HEK293 (cell line): ENCODE data around the gene NCAPG.

Source experiments
- CTCF ChIA-PET: fragments of 350-600 bp; formaldehyde crosslinking; extraction: SDS; loops from one replicate; lab custom pipeline; 2021; ENCODE audit warnings: antibody characterized with exemption; lab: Yijun Ruan, JAX
- POLR2A ChIA-PET: fragments of 300-600 bp; formaldehyde crosslinking; extraction: SDS; loops from one replicate; lab custom pipeline; 2020; ENCODE audit warnings: antibody characterized with exemption, inconsistent platforms; lab: Yijun Ruan, JAX
- H3K27ac ChIP-seq: fragments of 200-500 bp; sonication (Bioruptor generic); 2 replicates; pipeline ENCODE4 v1.5.1; 2014; ENCODE audit warnings: low read depth, low read length, control low read depth, inconsistent platforms; ENCODE audit errors: extremely low read depth
- H3K36me3 ChIP-seq, 2 experiments: fragments of 200-500 bp in 1 of 2; sonication (Bioruptor generic) in 1 of 2; 1 replicate in 1 of 2; 2 replicates in 1 of 2; pipeline ENCODE4 v1.5.1; 2014 to 2017; ENCODE audit warnings: inconsistent platforms in 2 of 2, low read length in 2 of 2; ENCODE audit not compliant: control insufficient read depth in 2 of 2, insufficient read depth in 1 of 2
- H3K4me1 ChIP-seq: fragments of 200-500 bp; sonication (Bioruptor generic); 2 replicates; pipeline ENCODE4 v1.5.1; 2014; ENCODE audit warnings: mild to moderate bottlenecking, low read length, inconsistent platforms; ENCODE audit not compliant: control insufficient read depth, insufficient read depth
- H3K4me3 ChIP-seq: 2 replicates; pipeline ENCODE4 v1.5.1; 2011; ENCODE audit warnings: low read depth, mild to moderate bottlenecking, control low read depth, low read length, moderate library complexity
- H3K9me3 ChIP-seq: fragments of 200-500 bp; sonication (Bioruptor generic); 2 replicates; pipeline ENCODE4 v1.5.1; 2014; ENCODE audit warnings: low read depth, low read length, inconsistent platforms; ENCODE audit not compliant: control insufficient read depth, insufficient read depth
- KLF1 ChIP-seq: fragments of 450-650 bp; formaldehyde crosslinking; IDR thresholded peaks from 2 replicates; pipeline ENCODE4 v1.5.1; 2016; ENCODE audit warnings: missing biosample characterization, missing genetic modification characterization
- KLF10 ChIP-seq: fragments of 450-650 bp; IDR thresholded peaks from 2 replicates; pipeline ENCODE4 v1.5.1; 2018; ENCODE audit warnings: missing biosample characterization, mild to moderate bottlenecking, missing genetic modification characterization
- ZNF174 ChIP-seq: fragments of 450-650 bp; formaldehyde crosslinking; IDR thresholded peaks from 2 replicates; pipeline ENCODE4 v1.5.0; 2017; ENCODE audit warnings: missing biosample characterization, mild to moderate bottlenecking, missing genetic modification characterization
- ZNF366 ChIP-seq: fragments of 450-650 bp; formaldehyde crosslinking; conservative IDR thresholded peaks from 2 replicates; pipeline ENCODE4 v1.5.1; 2016; ENCODE audit warnings: missing biosample characterization, missing genetic modification characterization
- ZNF394 ChIP-seq: fragments of 450-650 bp; formaldehyde crosslinking; IDR thresholded peaks from 2 replicates; pipeline ENCODE4 v1.5.1; 2016; ENCODE audit warnings: missing biosample characterization, missing genetic modification characterization, mild to moderate bottlenecking, moderate library complexity, borderline replicate concordance
- ZNF473 ChIP-seq: fragments of 450-650 bp; formaldehyde crosslinking; IDR thresholded peaks from 2 replicates; pipeline ENCODE4 v1.5.1; 2017; ENCODE audit warnings: missing biosample characterization, missing genetic modification characterization
- ZNF548 ChIP-seq: fragments of 450-650 bp; formaldehyde crosslinking; IDR thresholded peaks from 2 replicates; pipeline ENCODE4 v1.5.1; 2016; ENCODE audit warnings: missing biosample characterization, missing genetic modification characterization
- ZNF624 ChIP-seq: fragments of 450-650 bp; formaldehyde crosslinking; IDR thresholded peaks from 2 replicates; pipeline ENCODE4 v1.5.1; 2017; ENCODE audit warnings: missing biosample characterization, missing genetic modification characterization
- ZNF660 ChIP-seq: fragments of 450-650 bp; IDR thresholded peaks from 2 replicates; pipeline ENCODE4 v1.5.1; 2018; ENCODE audit warnings: missing biosample characterization, mild to moderate bottlenecking, missing genetic modification characterization
- ZNF701 ChIP-seq: fragments of 450-650 bp; formaldehyde crosslinking; IDR thresholded peaks from 2 replicates; pipeline ENCODE4 v1.5.1; 2016; ENCODE audit warnings: missing biosample characterization, missing genetic modification characterization
- ZNF747 ChIP-seq: fragments of 450-650 bp; formaldehyde crosslinking; IDR thresholded peaks from 2 replicates; pipeline ENCODE4 v1.5.1; 2016; ENCODE audit warnings: missing biosample characterization, missing genetic modification characterization
- ZNF792 ChIP-seq: fragments of 450-650 bp; formaldehyde crosslinking; IDR thresholded peaks from 2 replicates; pipeline ENCODE4 v1.5.1; 2016; ENCODE audit warnings: missing biosample characterization, missing genetic modification characterization
- TF ChIP-seq, protein P1 (sequence below): fragments of 450-650 bp; formaldehyde crosslinking; IDR thresholded peaks from 2 replicates; pipeline ENCODE4 v1.5.1; 2016; ENCODE audit warnings: missing biosample characterization, missing genetic modification characterization
- TF ChIP-seq, protein P2 (sequence below): fragments of 450-650 bp; formaldehyde crosslinking; IDR thresholded peaks from 2 replicates; pipeline ENCODE4 v1.5.1; 2016; ENCODE audit warnings: missing biosample characterization, missing genetic modification characterization
- TF ChIP-seq, protein P3 (sequence below): fragments of 450-650 bp; formaldehyde crosslinking; IDR thresholded peaks from 2 replicates; pipeline ENCODE4 v1.5.1; 2016; ENCODE audit warnings: missing biosample characterization, missing genetic modification characterization
- TF ChIP-seq, protein P4 (sequence below): fragments of 450-650 bp; formaldehyde crosslinking; IDR thresholded peaks from 2 replicates; pipeline ENCODE4 v1.5.1; 2017; ENCODE audit warnings: missing biosample characterization, missing genetic modification characterization
- TF ChIP-seq, protein P5 (sequence below): fragments of 450-650 bp; formaldehyde crosslinking; IDR thresholded peaks from 2 replicates; pipeline ENCODE4 v1.5.1; 2016; ENCODE audit warnings: missing biosample characterization, missing genetic modification characterization
- TF ChIP-seq, protein P6 (sequence below): fragments of 450-650 bp; formaldehyde crosslinking; conservative IDR thresholded peaks from 2 replicates; pipeline ENCODE4 v1.5.1; 2016; ENCODE audit warnings: low read depth, missing biosample characterization, missing genetic modification characterization

NCAPG gene

DNA sequence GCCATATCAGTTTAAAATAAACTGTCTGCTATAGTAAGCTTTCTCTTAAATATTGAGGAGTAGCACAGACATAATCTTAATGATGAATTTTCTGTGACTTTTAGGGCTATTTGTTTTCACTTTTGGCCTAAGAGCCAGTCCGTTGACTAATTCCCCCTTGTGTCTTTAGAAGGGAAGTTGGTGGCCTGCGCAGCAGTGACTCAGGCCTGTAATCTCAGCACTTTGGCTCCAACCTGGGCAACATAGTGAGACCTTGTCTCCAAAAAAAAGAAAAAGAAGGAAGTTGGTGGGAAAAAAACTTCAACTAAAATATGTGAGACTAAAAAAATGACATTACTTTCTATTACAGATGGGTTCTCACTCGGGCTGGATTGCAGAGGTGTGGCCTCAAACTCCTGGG, 3.4 kb downstream of the NCAPG start (continued):
- TF ChIP-seq, protein P1, sequence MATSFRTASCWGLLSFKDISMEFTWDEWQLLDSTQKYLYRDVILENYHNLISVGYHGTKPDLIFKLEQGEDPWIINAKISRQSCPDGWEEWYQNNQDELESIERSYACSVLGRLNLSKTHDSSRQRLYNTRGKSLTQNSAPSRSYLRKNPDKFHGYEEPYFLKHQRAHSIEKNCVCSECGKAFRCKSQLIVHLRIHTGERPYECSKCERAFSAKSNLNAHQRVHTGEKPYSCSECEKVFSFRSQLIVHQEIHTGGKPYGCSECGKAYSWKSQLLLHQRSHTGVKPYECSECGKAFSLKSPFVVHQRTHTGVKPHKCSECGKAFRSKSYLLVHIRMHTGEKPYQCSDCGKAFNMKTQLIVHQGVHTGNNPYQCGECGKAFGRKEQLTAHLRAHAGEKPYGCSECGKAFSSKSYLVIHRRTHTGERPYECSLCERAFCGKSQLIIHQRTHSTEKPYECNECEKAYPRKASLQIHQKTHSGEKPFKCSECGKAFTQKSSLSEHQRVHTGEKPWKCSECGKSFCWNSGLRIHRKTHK, result no peak
- TF ChIP-seq ZNF747 (tag by site-specific recombination) (no peak), ZNF548 (no peak), ZNF473 (tag by site-specific recombination) (no peak)
- TF ChIP-seq, protein P2, sequence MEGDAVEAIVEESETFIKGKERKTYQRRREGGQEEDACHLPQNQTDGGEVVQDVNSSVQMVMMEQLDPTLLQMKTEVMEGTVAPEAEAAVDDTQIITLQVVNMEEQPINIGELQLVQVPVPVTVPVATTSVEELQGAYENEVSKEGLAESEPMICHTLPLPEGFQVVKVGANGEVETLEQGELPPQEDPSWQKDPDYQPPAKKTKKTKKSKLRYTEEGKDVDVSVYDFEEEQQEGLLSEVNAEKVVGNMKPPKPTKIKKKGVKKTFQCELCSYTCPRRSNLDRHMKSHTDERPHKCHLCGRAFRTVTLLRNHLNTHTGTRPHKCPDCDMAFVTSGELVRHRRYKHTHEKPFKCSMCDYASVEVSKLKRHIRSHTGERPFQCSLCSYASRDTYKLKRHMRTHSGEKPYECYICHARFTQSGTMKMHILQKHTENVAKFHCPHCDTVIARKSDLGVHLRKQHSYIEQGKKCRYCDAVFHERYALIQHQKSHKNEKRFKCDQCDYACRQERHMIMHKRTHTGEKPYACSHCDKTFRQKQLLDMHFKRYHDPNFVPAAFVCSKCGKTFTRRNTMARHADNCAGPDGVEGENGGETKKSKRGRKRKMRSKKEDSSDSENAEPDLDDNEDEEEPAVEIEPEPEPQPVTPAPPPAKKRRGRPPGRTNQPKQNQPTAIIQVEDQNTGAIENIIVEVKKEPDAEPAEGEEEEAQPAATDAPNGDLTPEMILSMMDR (tag by site-specific recombination), result no peak
- TF ChIP-seq, protein P3, sequence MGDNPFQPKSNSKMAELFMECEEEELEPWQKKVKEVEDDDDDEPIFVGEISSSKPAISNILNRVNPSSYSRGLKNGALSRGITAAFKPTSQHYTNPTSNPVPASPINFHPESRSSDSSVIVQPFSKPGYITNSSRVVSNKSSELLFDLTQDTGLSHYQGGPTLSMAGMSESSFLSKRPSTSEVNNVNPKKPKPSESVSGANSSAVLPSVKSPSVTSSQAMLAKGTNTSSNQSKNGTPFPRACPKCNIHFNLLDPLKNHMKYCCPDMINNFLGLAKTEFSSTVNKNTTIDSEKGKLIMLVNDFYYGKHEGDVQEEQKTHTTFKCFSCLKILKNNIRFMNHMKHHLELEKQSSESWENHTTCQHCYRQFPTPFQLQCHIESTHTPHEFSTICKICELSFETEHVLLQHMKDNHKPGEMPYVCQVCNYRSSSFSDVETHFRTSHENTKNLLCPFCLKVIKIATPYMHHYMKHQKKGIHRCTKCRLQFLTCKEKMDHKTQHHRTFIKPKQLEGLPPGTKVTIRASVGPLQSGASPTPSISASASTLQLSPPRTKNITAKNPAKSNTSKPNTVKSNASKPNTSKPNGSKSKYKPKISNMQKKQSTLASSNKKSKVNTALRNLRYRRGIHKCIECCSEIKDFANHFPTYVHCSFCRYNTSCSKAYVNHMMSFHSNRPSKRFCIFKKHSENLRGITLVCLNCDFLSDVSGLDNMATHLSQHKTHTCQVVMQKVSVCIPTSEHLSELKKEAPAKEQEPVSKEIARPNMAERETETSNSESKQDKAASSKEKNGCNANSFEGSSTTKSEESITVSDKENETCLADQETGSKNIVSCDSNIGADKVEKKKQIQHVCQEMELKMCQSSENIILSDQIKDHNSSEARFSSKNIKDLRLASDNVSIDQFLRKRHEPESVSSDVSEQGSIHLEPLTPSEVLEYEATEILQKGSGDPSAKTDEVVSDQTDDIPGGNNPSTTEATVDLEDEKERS (tag by site-specific recombination), result no peak

DNA sequence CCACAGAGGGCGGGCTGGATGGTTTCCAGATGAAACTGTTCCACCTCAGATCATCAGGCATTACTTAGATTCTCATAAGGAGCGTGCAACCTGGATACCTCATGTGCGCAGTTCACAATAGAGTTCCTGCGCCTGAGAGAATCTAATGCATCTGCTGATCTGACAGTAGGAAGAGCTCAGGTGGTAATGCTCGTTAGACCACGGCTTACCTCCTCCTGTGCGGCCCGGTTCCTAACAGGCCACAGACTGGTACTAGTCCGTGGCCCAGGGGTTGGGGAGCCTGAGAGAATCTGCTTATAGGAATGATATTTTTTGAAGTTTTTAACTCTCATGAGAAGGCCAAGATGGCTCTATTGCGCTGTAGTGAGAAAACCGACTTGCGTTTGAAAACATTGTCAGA, 5.4 kb downstream of the NCAPG start:
- H3K36me3 ChIP-seq, result peaks cover 14 to 65% of the 10 kb centered on the region in 2 experiments
- ChIA-PET CTCF (interaction anchor here (0.6 to 1.5 kb wide), 8 partner anchors 11 to 728 kb away, joined by 3 to 6 read pairs (median 3); no protein-coding TSS in a partner anchor), POLR2A (no interaction called here)
- TF ChIP-seq, protein P4, sequence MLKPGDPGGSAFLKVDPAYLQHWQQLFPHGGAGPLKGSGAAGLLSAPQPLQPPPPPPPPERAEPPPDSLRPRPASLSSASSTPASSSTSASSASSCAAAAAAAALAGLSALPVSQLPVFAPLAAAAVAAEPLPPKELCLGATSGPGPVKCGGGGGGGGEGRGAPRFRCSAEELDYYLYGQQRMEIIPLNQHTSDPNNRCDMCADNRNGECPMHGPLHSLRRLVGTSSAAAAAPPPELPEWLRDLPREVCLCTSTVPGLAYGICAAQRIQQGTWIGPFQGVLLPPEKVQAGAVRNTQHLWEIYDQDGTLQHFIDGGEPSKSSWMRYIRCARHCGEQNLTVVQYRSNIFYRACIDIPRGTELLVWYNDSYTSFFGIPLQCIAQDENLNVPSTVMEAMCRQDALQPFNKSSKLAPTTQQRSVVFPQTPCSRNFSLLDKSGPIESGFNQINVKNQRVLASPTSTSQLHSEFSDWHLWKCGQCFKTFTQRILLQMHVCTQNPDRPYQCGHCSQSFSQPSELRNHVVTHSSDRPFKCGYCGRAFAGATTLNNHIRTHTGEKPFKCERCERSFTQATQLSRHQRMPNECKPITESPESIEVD (tag by site-specific recombination), result no peak
- no peak for TF ChIP-seq ZNF792 (tag by site-specific recombination)
- TF ChIP-seq ZNF366 (tag by site-specific recombination), result no peak
- TF ChIP-seq ZNF394 (tag by site-specific recombination), result no peak
- TF ChIP-seq, protein P5, sequence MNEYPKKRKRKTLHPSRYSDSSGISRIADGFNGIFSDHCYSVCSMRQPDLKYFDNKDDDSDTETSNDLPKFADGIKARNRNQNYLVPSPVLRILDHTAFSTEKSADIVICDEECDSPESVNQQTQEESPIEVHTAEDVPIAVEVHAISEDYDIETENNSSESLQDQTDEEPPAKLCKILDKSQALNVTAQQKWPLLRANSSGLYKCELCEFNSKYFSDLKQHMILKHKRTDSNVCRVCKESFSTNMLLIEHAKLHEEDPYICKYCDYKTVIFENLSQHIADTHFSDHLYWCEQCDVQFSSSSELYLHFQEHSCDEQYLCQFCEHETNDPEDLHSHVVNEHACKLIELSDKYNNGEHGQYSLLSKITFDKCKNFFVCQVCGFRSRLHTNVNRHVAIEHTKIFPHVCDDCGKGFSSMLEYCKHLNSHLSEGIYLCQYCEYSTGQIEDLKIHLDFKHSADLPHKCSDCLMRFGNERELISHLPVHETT (tag by site-specific recombination), result no peak
- no peak for TF ChIP-seq ZNF701 (tag by site-specific recombination)
- TF ChIP-seq, protein P6, sequence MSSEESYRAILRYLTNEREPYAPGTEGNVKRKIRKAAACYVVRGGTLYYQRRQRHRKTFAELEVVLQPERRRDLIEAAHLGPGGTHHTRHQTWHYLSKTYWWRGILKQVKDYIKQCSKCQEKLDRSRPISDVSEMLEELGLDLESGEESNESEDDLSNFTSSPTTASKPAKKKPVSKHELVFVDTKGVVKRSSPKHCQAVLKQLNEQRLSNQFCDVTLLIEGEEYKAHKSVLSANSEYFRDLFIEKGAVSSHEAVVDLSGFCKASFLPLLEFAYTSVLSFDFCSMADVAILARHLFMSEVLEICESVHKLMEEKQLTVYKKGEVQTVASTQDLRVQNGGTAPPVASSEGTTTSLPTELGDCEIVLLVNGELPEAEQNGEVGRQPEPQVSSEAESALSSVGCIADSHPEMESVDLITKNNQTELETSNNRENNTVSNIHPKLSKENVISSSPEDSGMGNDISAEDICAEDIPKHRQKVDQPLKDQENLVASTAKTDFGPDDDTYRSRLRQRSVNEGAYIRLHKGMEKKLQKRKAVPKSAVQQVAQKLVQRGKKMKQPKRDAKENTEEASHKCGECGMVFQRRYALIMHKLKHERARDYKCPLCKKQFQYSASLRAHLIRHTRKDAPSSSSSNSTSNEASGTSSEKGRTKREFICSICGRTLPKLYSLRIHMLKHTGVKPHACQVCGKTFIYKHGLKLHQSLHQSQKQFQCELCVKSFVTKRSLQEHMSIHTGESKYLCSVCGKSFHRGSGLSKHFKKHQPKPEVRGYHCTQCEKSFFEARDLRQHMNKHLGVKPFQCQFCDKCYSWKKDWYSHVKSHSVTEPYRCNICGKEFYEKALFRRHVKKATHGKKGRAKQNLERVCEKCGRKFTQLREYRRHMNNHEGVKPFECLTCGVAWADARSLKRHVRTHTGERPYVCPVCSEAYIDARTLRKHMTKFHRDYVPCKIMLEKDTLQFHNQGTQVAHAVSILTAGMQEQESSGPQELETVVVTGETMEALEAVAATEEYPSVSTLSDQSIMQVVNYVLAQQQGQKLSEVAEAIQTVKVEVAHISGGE (tag by site-specific recombination), result no peak
- no peak for TF ChIP-seq KLF10
- no peak for TF ChIP-seq ZNF624
- no peak for TF ChIP-seq ZNF660 (tag by site-specific recombination)
- no peak for TF ChIP-seq KLF1 (tag by site-specific recombination)
- no peak for TF ChIP-seq ZNF174 (tag by site-specific recombination)
- TF ChIP-seq, all 188 proteins: peak for 0
- Histone ChIP-seq H3K4me1 (no peaks in the 10 kb centered on the region), H3K27ac (no peak overlapping the region), H3K9me3 (no peaks in the 10 kb centered on the region), H3K4me3 (no peak overlapping the region)
